HepG2 (cell line): ENCODE measurements around the gene DUSP22. TPM values are rescaled to one million over a fixed set of nuclear protein-coding genes. Genes with fewer than 3 reads are reported as not detected.

Experiments
- ATAC-seq: fragments of 200-7000 bp; cut with Tn5 transposase; 3 replicates; pipeline ENCODE4 v1.9.1; 2020; ENCODE audit warnings: mild to moderate bottlenecking, moderate library complexity
- BruUV-seq: library from RNA; stranded (reverse); fragments of 400-500 nt; replicated peaks from 2 replicates; lab custom pipeline; 2021; lab: Mats Ljungman, UMichigan
- CTCF ChIA-PET: fragments of 300-600 bp; formaldehyde crosslinking; extraction: SDS; loops from one replicate; lab custom pipeline; 2021; ENCODE audit warnings: low total read pairs, inconsistent platforms, low intra/inter-chr PET ratio; lab: Yijun Ruan, JAX
- POLR2A ChIA-PET: fragments of 350-600 bp; sonication (Branson Sonifier 250); formaldehyde crosslinking; loops from one replicate; lab custom pipeline; 2020; ENCODE audit warnings: antibody characterized with exemption, inconsistent platforms; lab: Yijun Ruan, JAX
- DNase-seq: peaks from one replicate; pipeline ENCODE4 v3.0.0-alpha.2; 2015; ENCODE audit warnings: low spot score
- FAIRE-seq: peaks from 3 replicates; lab custom pipeline; 2011; peaks lifted over from hg19 to GRCh38; lab: Jason Lieb, UNC
- H2AFZ ChIP-seq: one replicate; pipeline ENCODE4 v1.6.1; 2011; ENCODE audit warnings: low read length, inconsistent platforms
- H3K27ac ChIP-seq: fragments of 300-600 bp; 3 replicates; pipeline ENCODE4 v1.8.0; 2011; ENCODE audit warnings: mixed run types, mild to moderate bottlenecking, mixed read lengths, low read length, inconsistent platforms; ENCODE audit not compliant: insufficient read depth; ENCODE audit errors: extremely low read length
- H3K27me3 ChIP-seq, 2 experiments: fragments of 200-600 bp in 1 of 2; 2 replicates in 1 of 2; 3 replicates in 1 of 2; pipeline versions ENCODE4 v1.6.0 to v1.8.0; 2011; ENCODE audit warnings: low read length in 2 of 2, mild to moderate bottlenecking in 2 of 2, moderate library complexity in 2 of 2, inconsistent platforms in 1 of 2; ENCODE audit not compliant: insufficient read depth in 2 of 2, control insufficient read depth in 1 of 2
- H3K36me3 ChIP-seq, 2 experiments: fragments of 200-600 bp in 1 of 2; replicated peaks in 1 of 2; 2 replicates in 1 of 2; 3 replicates in 1 of 2; pipeline versions ENCODE4 v1.5.1 to v1.8.0; 2011; ENCODE audit warnings: low read length in 2 of 2, inconsistent platforms in 1 of 2; ENCODE audit not compliant: insufficient read depth in 2 of 2, control insufficient read depth in 1 of 2
- H3K4me1 ChIP-seq: 2 replicates; pipeline ENCODE4 v1.5.1; 2012; ENCODE audit warnings: low read length, inconsistent platforms; ENCODE audit not compliant: insufficient read depth
- H3K4me2 ChIP-seq: 2 replicates; pipeline ENCODE4 v1.6.0; 2011; ENCODE audit warnings: low read depth, low read length, inconsistent platforms
- H3K4me3 ChIP-seq, 3 experiments: fragments of 200-600 bp in 1 of 3; sonication (generic), shearing (Covaris generic) in 1 of 3; replicated peaks in 1 of 3; 2 replicates each; pipeline ENCODE4 v1.5.1; 2011 to 2016; ENCODE audit warnings: low read length in 3 of 3, inconsistent platforms in 2 of 3, low read depth in 2 of 3, mild to moderate bottlenecking in 2 of 3, control low read depth in 1 of 3, mixed read lengths in 1 of 3; ENCODE audit not compliant: insufficient read depth in 1 of 3
- H3K79me2 ChIP-seq: one replicate; pipeline ENCODE4 v1.6.1; 2011; ENCODE audit warnings: low read length, inconsistent platforms; ENCODE audit not compliant: insufficient read depth
- H3K9ac ChIP-seq: 2 replicates; pipeline ENCODE4 v1.6.0; 2011; ENCODE audit warnings: mild to moderate bottlenecking, low read depth, low read length, inconsistent platforms; ENCODE audit not compliant: insufficient read depth
- H3K9me3 ChIP-seq: 2 replicates; pipeline ENCODE4 v1.5.1; 2012; ENCODE audit warnings: mild to moderate bottlenecking, low read length
- H4K20me1 ChIP-seq: 2 replicates; pipeline ENCODE4 v1.6.0; 2011; ENCODE audit warnings: inconsistent platforms, mild to moderate bottlenecking, low read length, moderate library complexity; ENCODE audit not compliant: insufficient read depth
- AGO1 ChIP-seq: fragments of 200-400 bp; formaldehyde crosslinking; IDR thresholded peaks from 2 replicates; pipeline ENCODE4 v1.6.1; 2017; ENCODE audit warnings: mild to moderate bottlenecking, low read depth, low read length, moderate library complexity; ENCODE audit not compliant: poor library complexity, severe bottlenecking
- CERS6 ChIP-seq: sonication (generic); formaldehyde crosslinking; IDR thresholded peaks from 2 replicates; pipeline ENCODE4 v1.5.0; 2020; ENCODE audit warnings: missing genetic modification reagents
- GATA4 ChIP-seq: sonication (generic); IDR thresholded peaks from 2 replicates; pipeline ENCODE4 v1.6.1; 2016; ENCODE audit warnings: antibody characterized with exemption, low read depth, borderline replicate concordance
- HIC2 ChIP-seq: sonication (generic); formaldehyde crosslinking; IDR thresholded peaks from 2 replicates; pipeline ENCODE4 v1.9.0; 2022; ENCODE audit warnings: low read depth, missing genetic modification reagents
- IRF2 ChIP-seq: IDR thresholded peaks from 2 replicates; pipeline ENCODE4 v1.6.1; 2018; ENCODE audit warnings: missing genetic modification reagents, missing compliant biosample characterization
- NR0B2 ChIP-seq: sonication (generic); formaldehyde crosslinking; IDR thresholded peaks from 2 replicates; pipeline ENCODE4 v1.4.0; 2020; ENCODE audit warnings: mild to moderate bottlenecking, missing genetic modification reagents
- THAP11 ChIP-seq: IDR thresholded peaks from 2 replicates; pipeline ENCODE4 v1.6.1; 2016; ENCODE audit warnings: missing biosample characterization, missing genetic modification reagents
- USF2 ChIP-seq, 2 experiments: sonication (generic) in 1 of 2; formaldehyde crosslinking in 1 of 2; IDR thresholded peaks; 2 replicates each; pipeline versions ENCODE4 v1.5.1 to v1.6.1; 2011 to 2020; ENCODE audit warnings: borderline replicate concordance in 1 of 2, low read depth in 1 of 2, low read length in 1 of 2, mild to moderate bottlenecking in 1 of 2, missing genetic modification reagents in 1 of 2, moderate library complexity in 1 of 2
- ZBTB26 ChIP-seq: IDR thresholded peaks from 2 replicates; pipeline ENCODE4 v1.6.1; 2016; ENCODE audit warnings: missing compliant biosample characterization, missing genetic modification reagents, borderline replicate concordance
- ZNF609 ChIP-seq: sonication (generic); formaldehyde crosslinking; IDR thresholded peaks from 2 replicates; pipeline ENCODE4 v1.4.0; 2020; ENCODE audit warnings: mild to moderate bottlenecking, missing genetic modification reagents, borderline replicate concordance
- WGBS: methylation state at CpG from one replicate; pipeline ENCODE4 v1.1.6; 2017; ENCODE audit warnings: low lambda C conversion rate; 5-methylcytosine and 5-hydroxymethylcytosine counted together
- in situ Hi-C: cut with HindIII; loops from 2 replicates; pipeline ENCODE4 v1.10.0; 2017; ENCODE audit warnings: low pct_unique_long_range_greater_than_20kb; ENCODE audit not compliant: extremely low pct_ligation_motif_present
- intact Hi-C: fragments of 100-400 bp; cut with micrococcal nuclease; formaldehyde crosslinking; loops from one replicate; pipeline ENCODE4 v1.10.0; 2022; ENCODE audit not compliant: unreplicated experiment
- polyA plus RNA-seq, 8 experiments: library from polyadenylated mRNA; depleted of rRNA in 3 of 8; stranded (reverse) in 7 of 8; unstranded in 1 of 8; fragments of >200 nt; fragmentation: Illumina TruSeq in 4 of 8; extraction: Trizol in 4 of 8; gene quantifications; 2 replicates each; pipeline versions ENCODE4 v1.2.1 to v1.2.3, GENCODE V29; 2011 to 2016; ENCODE audit warnings: low read depth in 4 of 8, missing spikeins in 1 of 8, mixed read lengths in 1 of 8; ENCODE audit not compliant: insufficient read depth in 1 of 8
- total RNA-seq, 5 experiments: library from RNA; depleted of rRNA; stranded (reverse); fragments of >200 nt; fragmentation: Illumina TruSeq; extraction: Trizol; gene quantifications; 2 replicates each; pipeline ENCODE4 v1.2.3, GENCODE V29; 2016; ENCODE audit warnings: low read depth in 1 of 5

The DUSP22 gene
- total and polyA plus RNA-seq, 2 of the 13 experiments (the other 11 are each of a cell fraction or from before 2014, with no cell fraction given): 20.2 to 32.8 TPM

GRCh38 chr6:346386-347030 lies 54.2 kb downstream of the DUSP22 start:
- POLR2A ChIA-PET: no interaction called here
- no peak overlapping the region for H2AFZ ChIP-seq
- FAIRE-seq (no peak), ATAC-seq (no peak), DNase-seq (no peak)
- no peaks in the 10 kb centered on the region for H3K4me1 ChIP-seq
- no peak overlapping the region for H3K4me3 ChIP-seq
- no peak overlapping the region for H3K9ac ChIP-seq
- no peaks in the 10 kb centered on the region for H3K9me3 ChIP-seq
- peaks cover 0 to 1% of the 10 kb centered on the region in 2 experiments; a peak in 2 of 5 replicates for H3K36me3 ChIP-seq
- WGBS: 55% methylated on average over 10 of the region's 10 CpGs
- no TSS peak for BruUV-seq
- no peak overlapping the region for H3K27ac ChIP-seq
- CTCF ChIA-PET: no interaction called here
- H4K20me1 ChIP-seq: no peaks in the 10 kb centered on the region
- H3K4me2 ChIP-seq: no peak overlapping the region
- in situ Hi-C loops (no loop called here), intact Hi-C loops (no loop called here)
- H3K27me3 ChIP-seq: no peaks in the 10 kb centered on the region
- no peaks in the 10 kb centered on the region for H3K79me2 ChIP-seq
- TF ChIP-seq ZBTB26 (CRISPR knock-in tag) (no peak), AGO1 (no peak), THAP11 (CRISPR knock-in tag) (no peak), USF2 (IDR thresholded peaks at IDR 0.05; ENCODE audit: low read depth, low read length) (no peak), USF2 (CRISPR knock-in tag; IDR thresholded peaks at IDR 0.05; ENCODE audit: borderline replicate concordance) (no peak), ZNF609 (CRISPR knock-in tag) (no peak), GATA4 (no peak), NR0B2 (CRISPR knock-in tag) (no peak), IRF2 (CRISPR knock-in tag) (no peak), CERS6 (CRISPR knock-in tag) (no peak), HIC2 (no peak)
